HG02763 (cell line): Measurements from ENCODE around the gene AKNA.

Experiments used
- ATAC-seq: cut with Tn5 transposase; IDR thresholded peaks from one replicate; pipeline ENCODE4 v1.9.1; 2021; ENCODE audit warnings: mild to moderate bottlenecking, moderate library complexity; ENCODE audit not compliant: unreplicated experiment

Gene AKNA

DNA sequence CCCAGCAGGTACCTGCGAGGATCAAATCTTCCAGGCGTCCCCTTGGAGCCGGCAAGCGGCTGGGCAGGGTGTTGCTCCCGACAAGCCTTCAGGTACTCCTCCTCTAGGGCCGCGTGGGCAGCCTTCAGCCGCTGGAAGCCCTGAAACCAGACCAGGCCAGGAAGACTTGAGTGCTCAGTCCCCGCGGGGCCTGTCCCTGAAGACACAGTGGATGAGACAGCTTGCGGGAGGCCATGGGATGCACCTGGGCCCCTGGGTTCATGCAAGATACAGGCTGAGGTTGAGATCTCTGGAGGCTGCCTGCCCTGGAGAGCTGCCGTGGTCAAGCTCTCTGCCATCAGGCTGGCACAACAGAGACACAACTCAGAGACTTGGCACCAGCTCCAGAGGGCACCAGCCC is 25.4 kb downstream of the AKNA start:
- no peak for ATAC-seq

DNA sequence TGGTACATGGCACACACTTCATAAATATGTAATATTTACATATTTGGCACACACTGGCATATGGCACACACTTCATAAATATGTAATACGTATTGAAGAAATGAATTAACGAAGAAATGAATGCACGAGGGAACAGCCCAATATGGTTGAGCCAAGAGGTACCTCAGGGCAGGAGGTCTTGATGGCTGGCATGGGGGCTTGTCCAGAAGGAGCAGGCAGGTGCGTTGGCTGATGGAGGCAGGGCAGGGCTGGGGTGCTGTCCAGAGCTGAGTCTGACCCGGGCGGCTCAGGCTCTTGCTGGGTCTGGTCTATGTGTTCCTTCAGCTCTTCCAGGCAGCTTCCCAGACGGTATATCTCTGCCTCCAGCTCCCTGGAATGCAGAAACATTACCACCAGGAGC is 26.2 kb downstream of the AKNA start:
- no peak for ATAC-seq

DNA sequence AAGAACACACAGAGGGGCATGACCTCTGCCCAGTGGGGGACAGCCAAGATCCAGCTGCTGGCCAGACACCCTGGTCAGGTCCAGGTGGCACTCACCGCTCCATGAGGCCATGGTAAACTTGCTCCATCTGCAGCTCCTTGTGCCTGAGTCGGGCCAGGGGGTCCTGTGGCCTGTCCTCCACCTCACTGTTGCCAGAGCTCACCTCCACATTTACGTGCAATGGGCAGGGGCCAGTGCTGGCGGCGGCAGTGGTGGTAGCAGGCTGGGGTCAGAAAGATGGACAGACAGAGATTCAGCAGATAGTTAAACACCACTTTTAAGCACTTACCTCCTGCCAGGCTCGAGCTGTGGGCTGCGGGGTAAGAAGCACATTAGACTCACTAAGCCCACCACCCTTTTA is 28.0 kb downstream of the AKNA start:
- ATAC-seq, result no peak

DNA sequence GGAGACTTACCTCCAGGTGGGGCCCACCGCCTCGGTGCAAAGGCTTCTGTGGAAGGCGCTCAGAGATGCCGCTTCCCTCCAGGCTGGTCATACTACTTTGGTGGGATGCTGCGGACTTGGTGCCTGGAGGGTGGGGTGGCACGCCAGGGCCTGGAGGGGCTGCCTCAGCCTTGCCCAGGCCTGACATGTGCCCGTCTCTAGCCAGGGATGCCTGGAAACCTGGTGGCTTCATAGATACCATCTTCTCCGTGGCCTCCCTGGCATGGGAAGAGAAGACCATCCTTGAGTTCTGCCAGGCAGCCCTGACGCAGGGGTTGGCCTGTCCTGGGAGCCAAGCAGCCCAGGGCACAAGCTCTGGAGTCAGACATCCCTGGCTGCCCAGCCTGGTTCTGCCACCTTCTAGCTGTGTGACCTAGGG is 29.9 kb downstream of the AKNA start:
- ATAC-seq, result no peak

DNA sequence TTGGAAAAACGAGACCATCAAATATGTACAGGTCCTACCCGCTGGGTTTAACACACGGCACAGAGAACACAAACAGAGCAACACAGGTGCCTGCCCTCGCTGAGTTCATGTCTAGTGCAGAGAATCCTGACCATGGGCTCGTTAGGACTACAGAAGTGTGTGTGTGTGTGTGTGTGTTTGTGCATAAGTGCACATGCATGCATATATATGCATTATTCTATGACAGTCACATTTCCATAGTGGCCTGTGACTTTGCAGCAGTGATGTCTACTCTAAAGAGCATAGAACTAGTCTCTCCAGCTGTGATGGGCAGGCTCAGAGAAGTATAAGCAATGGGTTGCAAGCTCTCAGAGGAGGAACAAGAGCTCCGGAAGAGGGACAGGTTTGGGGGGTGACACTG is 30.4 kb downstream of the AKNA start:
- no peak for ATAC-seq

DNA sequence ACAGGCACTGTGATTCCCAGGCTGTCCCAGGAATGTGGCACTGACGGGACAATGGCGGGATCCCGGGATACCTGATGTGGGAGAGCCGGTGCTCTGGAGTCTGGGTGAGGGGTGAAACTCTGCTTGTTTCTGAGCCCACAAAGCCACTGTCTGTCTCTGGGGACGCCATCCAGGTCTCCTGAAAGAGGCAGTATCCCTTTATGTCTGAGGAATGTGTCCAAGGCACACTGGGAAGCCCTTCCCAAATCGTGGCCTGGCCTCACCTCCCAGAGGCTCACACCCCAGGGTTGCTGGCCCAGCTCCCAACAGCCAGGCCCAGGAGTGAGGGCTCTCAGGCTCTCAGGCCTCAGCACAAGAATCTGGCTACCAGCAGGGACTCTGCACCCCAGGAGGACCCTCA is 31.0 kb downstream of the AKNA start:
- ATAC-seq, result no peak

DNA sequence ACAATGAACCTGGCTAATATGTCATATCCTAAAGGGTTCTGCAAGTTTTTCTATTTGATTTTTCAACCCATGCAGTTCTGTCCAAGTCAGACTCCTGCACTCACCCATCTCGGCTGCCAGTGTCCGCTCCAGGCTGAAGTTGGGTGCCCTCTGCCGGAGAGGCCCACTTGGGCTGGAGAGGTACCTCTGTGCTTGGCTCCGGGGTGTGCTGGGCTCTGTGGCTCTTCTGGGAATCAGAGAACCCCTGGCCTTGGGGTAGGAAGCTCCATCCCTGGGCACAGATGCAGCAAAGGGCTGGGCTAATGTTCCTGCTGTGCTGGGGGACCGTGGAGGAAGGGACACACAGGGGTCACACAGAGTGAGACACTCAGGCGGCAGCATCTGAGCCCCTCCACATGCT is 32.0 kb downstream of the AKNA start:
- ATAC-seq, result no peak

DNA sequence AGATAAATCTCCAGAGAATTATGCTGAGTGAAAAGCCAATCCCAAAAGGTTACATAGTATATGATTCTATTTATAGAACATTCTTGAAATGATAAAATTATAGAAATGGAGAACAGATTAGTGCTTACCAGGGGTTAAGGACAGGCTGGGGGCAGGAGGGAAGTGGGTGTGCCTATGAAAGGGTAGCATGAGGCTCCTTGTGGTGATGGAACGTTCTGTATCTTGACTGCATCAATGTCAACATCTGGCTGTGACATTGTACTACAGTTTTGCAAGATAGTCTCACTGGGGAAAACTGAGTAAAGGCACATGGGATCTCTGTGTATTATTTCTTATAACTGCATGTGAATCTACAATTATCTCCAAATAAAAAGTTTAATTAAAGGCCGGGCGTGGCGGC is 35.9 kb downstream of the AKNA start:
- ATAC-seq, result no peak

DNA sequence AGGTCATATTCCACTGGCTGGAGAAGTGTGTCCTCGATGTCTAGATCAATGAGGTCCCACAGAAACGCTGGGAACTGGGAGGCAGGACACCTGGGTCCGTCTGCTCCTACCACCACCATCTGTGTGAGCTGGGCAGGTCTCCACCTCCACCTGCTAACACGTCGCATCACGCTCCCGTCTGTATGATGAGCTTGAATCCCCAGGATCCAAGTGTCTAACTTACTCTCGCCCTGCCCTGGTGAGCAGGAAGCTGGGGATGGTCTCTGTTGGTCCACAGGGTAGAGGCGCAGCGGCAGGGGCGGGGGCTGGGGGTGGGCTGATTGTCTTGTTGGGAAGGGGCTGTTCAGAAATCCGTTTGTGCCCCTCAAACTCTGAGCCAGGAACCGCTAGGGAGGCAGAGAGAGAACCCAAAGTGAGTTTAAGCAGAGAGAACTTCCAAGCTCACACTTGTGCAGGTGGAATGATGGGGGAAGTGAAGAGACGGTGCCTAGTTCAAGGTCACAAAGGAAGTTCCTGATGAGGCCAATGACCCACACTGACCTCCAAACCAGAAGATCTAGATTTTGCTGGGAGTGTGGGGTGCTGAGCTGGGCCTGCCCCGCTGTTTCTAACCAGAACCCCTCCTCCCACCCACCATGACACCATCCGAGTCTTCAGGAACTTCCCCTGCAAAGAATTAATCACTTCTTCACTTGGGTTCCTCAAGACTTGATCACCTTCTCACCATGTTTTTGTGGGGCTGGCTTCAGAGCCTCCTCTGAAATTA is 37.0 kb downstream of the AKNA start:
- ATAC-seq, result no peak

DNA sequence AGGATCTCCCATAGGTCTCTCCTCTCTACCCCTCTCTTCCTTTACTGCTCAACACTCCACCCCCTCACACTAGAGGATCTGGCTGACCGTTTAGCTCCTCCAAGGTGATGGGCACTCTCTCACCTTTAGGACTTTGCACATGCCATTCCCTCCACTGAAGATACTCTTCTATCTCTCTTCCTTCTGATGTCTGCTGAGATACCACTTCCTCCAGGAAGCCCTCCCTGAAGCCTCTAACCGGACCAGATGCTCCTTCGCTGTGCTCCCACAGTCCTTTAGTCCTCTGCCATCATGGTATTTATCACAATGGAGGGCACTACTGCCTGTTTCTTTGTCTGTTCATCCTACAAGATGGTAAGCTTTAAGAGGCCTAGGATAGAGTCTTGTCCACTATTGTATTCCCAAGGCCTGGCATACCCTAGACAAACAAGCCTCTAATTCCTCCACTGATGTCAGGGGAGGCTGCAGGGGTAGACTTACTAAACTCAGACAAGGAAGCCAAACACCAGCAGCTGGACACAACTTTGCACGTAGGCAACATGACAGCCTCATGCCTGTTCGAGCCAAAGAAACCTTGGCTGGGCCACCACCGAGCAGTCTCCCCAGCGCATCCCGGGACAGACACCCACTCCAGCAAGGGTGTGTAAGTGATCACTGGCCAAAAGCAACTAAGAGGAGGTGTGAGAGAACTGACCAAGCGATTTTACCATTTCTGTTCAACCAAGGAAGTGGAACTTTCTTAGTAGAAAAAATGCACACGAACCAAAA is 37.9 kb downstream of the AKNA start:
- ATAC-seq, result no peak

DNA sequence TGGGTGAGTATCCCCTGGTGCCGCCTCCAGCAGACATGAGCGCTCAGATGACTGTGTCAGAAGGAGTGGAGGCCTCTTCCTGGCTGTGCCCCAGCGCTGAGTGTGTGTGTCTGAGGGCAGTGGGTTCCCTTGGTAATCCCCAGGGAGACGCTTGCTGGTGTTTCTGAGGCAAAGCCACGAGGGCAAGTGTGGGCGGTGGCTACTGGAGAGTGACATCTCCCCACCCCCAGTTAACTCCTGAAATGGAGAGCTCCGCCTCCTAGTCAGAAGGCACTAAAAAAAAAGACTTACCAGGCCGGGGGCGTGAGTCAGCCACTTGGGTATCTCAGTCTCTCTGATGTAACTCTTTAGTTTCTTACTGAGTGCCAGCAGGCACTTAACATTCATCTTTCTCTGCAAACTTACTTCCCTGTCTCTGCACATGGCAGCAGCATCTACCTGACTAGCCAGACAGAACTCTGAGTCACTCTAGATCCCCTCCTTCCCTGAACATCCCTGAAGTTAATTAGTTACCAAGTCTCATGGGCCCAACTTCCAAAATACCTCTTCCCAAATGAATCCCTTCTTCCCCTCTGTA is 38.8 kb downstream of the AKNA start:
- peak; percentile 93 for ATAC-seq

DNA sequence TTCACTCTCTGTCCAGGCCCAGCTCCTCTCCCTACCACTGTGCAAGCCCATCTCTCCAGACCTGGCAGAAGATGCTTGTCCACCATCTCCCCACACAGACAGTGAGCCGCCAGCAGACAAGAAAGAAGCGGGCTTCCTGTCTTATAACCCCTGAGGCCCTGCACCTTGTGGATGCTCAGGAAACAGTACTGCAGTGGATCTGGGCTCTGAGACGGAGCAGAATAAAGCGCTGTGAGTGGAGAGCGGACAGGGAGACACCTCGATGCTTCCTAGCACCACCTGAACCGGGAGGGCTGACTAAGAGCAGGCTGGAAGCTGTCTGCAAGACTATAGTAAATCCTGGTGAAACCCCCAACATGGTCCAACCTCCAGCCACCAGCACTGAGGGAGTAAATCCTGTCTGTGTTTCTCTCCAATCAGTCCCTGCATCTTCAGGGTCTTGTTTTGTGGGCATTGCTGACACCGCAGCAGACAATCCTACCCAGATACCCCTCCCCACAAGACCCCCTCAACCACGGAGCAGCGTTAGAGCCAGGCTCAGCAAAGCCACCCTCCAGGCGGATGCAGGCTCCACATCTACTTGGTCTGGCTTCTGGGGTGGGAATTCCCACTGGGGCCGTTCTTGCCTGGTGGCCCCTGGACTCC is 39.4 kb downstream of the AKNA start:
- ATAC-seq, result no peak

DNA sequence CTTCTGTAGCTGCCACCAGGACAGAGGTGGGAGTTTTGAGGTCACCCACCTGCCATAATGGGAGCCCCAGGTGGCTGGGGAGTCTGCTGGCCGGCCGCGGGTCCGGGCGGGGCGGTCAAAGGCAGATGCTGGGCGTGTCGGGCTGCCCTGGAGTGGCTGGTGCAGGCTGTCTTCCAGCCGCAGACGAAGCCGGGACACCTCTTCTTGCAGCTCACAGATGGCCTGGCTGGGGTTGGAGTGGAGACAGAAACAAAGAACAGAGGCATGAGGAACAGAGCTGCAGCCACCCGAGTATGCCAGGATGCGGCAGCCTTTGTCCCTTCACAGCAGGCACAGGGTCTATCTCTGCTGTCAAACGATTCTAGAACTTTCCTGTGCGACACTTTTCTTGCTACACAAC is 40.1 kb downstream of the AKNA start:
- no peak for ATAC-seq

DNA sequence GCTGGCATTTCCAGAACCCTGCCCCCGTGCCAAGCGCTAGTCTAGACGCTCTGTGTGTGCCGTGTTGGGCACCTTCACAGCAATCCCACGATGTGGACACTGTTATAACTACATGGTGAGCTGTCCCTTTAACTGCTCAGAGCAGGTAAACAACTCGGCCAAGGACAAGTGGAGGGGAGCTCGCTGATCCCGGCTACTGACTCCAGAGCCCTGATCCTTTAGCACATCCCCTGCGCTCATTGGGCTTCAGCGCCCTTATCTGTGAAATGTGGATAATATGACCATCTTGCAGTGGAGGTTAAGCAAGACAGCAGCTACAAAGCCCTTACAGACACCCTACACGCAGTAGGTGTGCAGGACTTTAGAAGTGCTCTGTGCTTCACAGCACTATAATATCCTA is 41.6 kb downstream of the AKNA start:
- ATAC-seq, result no peak

DNA sequence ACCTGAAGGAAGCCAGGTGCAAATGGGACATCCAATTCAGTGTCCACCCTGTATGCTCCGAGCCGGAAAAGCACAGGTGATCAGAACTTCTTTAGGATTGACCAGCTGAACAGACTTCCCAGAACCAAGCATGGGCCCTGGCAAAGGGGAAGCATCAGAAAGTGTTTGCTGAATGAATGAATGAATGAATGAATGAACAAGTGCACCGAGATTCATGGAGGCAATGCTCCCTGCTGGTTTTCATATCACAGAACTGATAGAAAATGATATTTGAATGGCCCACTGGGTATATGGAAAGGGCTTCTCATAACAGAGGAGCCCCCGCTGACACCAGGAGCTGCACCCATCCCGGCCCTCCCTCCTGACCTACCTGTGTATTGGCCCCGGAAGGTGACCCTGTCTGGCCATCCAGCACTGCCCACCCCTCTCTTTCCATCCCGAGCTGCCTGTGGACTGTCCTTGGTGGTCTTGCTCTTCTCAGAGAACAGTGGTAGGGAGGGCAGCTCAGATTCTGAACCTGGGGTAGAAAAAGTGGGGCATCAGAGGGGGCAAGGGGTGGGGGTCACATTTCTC is 42.2 kb downstream of the AKNA start:
- ATAC-seq, result no peak

DNA sequence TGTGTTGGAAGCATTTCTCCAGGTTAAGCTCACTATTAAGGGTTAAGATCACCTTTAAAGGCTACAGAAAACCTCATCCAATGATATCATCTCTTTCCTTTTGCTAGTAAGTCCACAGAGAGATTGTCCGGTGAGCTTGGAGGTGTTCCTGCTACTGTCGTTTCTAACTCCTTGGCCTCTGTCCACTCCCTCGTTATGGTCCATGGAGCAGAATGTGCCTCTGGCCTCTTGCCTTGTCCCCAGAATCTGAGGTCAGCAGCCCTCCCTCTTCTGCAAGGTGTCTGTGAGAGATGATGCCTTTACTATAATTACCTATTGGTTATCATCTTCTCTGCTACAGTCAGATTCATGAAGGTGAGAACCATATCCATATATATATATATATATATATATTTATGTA is 43.1 kb downstream of the AKNA start:
- ATAC-seq, result no peak

DNA sequence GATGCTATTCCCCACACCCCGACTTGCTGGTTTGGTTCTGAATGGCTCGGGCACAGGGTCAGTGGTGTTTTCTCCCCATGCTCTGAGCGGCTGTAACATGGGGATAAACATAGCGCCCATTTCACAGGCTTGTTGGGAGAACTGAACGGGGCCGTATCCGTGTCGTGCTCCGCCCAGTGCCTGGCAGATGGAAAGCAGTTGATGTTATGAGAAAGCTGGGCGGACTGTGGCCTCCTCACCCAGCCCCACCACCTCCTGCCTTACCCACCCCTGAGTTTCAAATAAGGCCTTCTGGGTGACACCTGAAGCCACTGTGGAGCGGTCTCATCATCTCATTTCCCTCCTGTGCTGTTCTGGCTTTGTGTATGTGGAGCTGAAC is 43.6 kb downstream of the AKNA start:
- no peak for ATAC-seq

DNA sequence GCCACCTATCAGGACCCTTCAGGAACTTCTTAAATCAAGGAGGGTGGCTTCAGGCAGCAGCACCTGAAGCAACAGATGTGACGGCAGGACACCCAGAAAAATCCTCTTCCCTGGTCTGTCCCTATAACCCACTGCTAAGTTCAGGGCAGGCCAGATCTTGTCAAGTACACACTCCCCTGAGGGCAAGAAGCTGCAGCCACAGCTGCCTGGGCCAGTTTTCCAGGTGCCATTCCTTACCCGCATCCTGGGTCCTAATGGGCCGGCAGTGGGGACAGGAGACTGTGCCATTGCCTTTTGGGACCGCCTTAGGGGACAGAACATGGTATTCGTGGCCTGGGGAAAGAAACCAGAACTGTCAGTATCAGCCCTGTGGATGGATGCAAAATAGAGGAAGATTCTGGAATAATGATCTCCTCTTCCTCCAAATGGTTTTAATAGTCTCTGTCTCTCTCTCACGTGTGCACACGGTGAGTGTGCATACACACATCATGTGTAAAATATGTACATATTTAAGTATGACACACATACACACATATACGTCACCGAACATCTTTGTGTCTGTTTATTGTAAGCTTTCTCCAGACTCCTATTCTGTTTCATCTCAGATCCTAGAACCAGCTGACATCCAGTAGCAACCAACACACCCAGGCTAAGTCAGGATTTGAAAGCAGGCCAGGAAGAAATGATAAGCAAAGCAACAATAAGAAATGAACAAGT is 44.2 kb downstream of the AKNA start:
- no peak for ATAC-seq

DNA sequence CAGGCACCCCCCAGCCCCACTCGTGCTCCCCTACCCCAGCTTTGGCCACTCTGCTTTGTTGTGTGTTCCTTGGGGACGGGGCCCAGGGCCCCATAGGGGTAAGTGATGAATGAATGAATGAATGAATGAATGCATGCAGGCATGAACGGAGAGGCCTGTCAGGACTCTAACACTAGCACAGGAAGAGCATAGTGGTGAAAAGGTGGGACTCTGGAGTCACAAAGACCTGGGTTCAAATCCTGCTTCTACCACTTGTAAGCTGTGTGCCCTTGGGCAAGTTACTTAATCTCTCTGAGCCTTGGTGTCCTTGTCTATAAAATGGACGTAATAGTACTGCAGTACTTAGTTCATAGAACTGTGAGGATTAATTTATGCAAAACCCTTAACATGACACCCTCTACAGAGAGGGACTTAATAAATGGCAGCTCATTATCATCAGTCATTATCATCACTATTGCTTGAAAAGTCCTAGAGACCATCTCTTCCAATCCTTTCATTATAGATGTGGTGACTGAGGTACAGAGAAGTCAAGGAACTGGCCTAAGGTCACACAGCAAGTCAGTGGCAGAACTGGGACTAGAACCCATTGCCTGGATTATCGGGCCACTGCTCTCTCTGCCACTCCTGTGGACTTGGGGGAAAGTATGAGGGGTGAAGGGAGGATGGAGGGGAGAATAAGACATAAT is 44.9 kb downstream of the AKNA start:
- no peak for ATAC-seq

DNA sequence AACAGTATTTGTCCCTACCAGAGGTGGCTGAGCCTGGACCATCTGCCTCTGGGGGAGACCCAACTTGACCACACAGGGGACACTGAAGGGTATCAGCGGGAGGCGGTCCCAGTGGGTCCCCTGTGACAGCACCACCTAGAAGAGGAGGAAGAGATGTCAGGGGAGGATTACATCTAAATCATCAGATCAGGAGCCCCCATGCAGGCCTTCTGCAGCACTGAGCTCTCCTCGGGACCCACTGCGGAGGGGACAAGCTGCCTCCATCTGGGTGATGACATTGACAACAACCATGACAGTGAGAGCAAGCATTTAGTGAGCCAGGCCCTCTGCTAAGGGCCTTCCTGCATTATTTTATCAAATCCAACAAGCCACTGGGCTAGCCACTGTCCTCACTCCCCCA is 45.8 kb downstream of the AKNA start:
- no peak for ATAC-seq
